HepG2 (cell line): Measurements from ENCODE around the gene ARPC1A. TPM values are rescaled to one million over a fixed set of nuclear protein-coding genes. Genes with fewer than 3 reads are reported as not detected.

Experiments
- ATF1 ChIP-seq: IDR thresholded peaks from 2 replicates; pipeline ENCODE4 v1.6.1; 2016; ENCODE audit warnings: mild to moderate bottlenecking, control low read depth
- GMEB1 ChIP-seq: sonication (generic); formaldehyde crosslinking; IDR thresholded peaks from 2 replicates; pipeline ENCODE4 v1.5.1; 2020; ENCODE audit warnings: missing genetic modification reagents, mild to moderate bottlenecking, borderline replicate concordance
- HMGA1 ChIP-seq: sonication (generic); formaldehyde crosslinking; conservative IDR thresholded peaks from 2 replicates; pipeline ENCODE4 v1.4.0; 2020; ENCODE audit warnings: missing genetic modification reagents
- HNF1A ChIP-seq, 2 experiments: sonication (generic) in 1 of 2; formaldehyde crosslinking in 1 of 2; IDR thresholded peaks; 2 replicates each; pipeline versions ENCODE4 v1.4.0 to v1.6.1; 2016 to 2020; ENCODE audit warnings: borderline replicate concordance in 1 of 2, low read depth in 1 of 2, mild to moderate bottlenecking in 1 of 2, missing genetic modification reagents in 1 of 2
- MZF1 ChIP-seq: sonication (generic); formaldehyde crosslinking; IDR thresholded peaks from 2 replicates; pipeline ENCODE4 v1.8.1; 2023; ENCODE audit warnings: mild to moderate bottlenecking, missing genetic modification reagents, borderline replicate concordance
- NR2C2 ChIP-seq: sonication (generic); formaldehyde crosslinking; IDR thresholded peaks from 2 replicates; pipeline ENCODE4 v1.4.0; 2020; ENCODE audit warnings: missing genetic modification reagents, mild to moderate bottlenecking, moderate library complexity, borderline replicate concordance
- PITX1 ChIP-seq: sonication (generic); formaldehyde crosslinking; IDR thresholded peaks from 2 replicates; pipeline ENCODE4 v1.5.1; 2020; ENCODE audit warnings: mild to moderate bottlenecking, missing genetic modification reagents
- SIX4 ChIP-seq: sonication (generic); formaldehyde crosslinking; IDR thresholded peaks from 2 replicates; pipeline ENCODE4 v1.4.0; 2020; ENCODE audit warnings: missing genetic modification reagents
- TAF1 ChIP-seq: sonication (generic); formaldehyde crosslinking; IDR thresholded peaks from 2 replicates; pipeline ENCODE4 v1.4.0; 2020; ENCODE audit warnings: missing genetic modification reagents
- TARDBP ChIP-seq: sonication (generic); formaldehyde crosslinking; IDR thresholded peaks from 2 replicates; pipeline ENCODE4 v1.8.0; 2022; ENCODE audit warnings: mild to moderate bottlenecking, missing genetic modification reagents
- TCF7 ChIP-seq: sonication (generic); IDR thresholded peaks from 2 replicates; pipeline ENCODE4 v1.6.1; 2016; ENCODE audit warnings: antibody characterized with exemption, low read depth
- USF2 ChIP-seq, 2 experiments: sonication (generic) in 1 of 2; formaldehyde crosslinking in 1 of 2; IDR thresholded peaks; 2 replicates each; pipeline versions ENCODE4 v1.5.1 to v1.6.1; 2011 to 2020; ENCODE audit warnings: borderline replicate concordance in 1 of 2, low read depth in 1 of 2, low read length in 1 of 2, mild to moderate bottlenecking in 1 of 2, missing genetic modification reagents in 1 of 2, moderate library complexity in 1 of 2
- ZBTB7A ChIP-seq: sonication (generic); formaldehyde crosslinking; IDR thresholded peaks from 2 replicates; pipeline ENCODE4 v1.8.0; 2022; ENCODE audit warnings: mild to moderate bottlenecking, missing genetic modification reagents
- ZNF17 ChIP-seq: sonication (generic); formaldehyde crosslinking; IDR thresholded peaks from 2 replicates; pipeline ENCODE4 v1.5.0; 2020; ENCODE audit warnings: mild to moderate bottlenecking, missing genetic modification reagents
- ZNF225 ChIP-seq: sonication (generic); formaldehyde crosslinking; IDR thresholded peaks from 2 replicates; pipeline ENCODE4 v1.4.0; 2020; ENCODE audit warnings: mild to moderate bottlenecking, missing genetic modification reagents
- ZNF329 ChIP-seq: sonication (generic); formaldehyde crosslinking; IDR thresholded peaks from 2 replicates; pipeline ENCODE4 v1.9.0; 2021; ENCODE audit warnings: low read depth, mild to moderate bottlenecking, missing genetic modification reagents
- ZNF354B ChIP-seq: sonication (generic); formaldehyde crosslinking; IDR thresholded peaks from 2 replicates; pipeline ENCODE4 v1.8.0; 2022; ENCODE audit warnings: mild to moderate bottlenecking, missing genetic modification reagents
- ZNF546 ChIP-seq: sonication (generic); formaldehyde crosslinking; conservative IDR thresholded peaks from 2 replicates; pipeline ENCODE4 v1.8.1; 2023; ENCODE audit warnings: mild to moderate bottlenecking, missing genetic modification reagents
- ZNF720 ChIP-seq: sonication (generic); formaldehyde crosslinking; IDR thresholded peaks from 2 replicates; pipeline ENCODE4 v1.4.0; 2020; ENCODE audit warnings: missing genetic modification reagents
- polyA plus RNA-seq, 8 experiments: library from polyadenylated mRNA; depleted of rRNA in 3 of 8; stranded (reverse) in 7 of 8; unstranded in 1 of 8; fragments of >200 nt; fragmentation: Illumina TruSeq in 4 of 8; extraction: Trizol in 4 of 8; gene quantifications; 2 replicates each; pipeline versions ENCODE4 v1.2.1 to v1.2.3, GENCODE V29; 2011 to 2016; ENCODE audit warnings: low read depth in 4 of 8, missing spikeins in 1 of 8, mixed read lengths in 1 of 8; ENCODE audit not compliant: insufficient read depth in 1 of 8
- total RNA-seq, 5 experiments: library from RNA; depleted of rRNA; stranded (reverse); fragments of >200 nt; fragmentation: Illumina TruSeq; extraction: Trizol; gene quantifications; 2 replicates each; pipeline ENCODE4 v1.2.3, GENCODE V29; 2016; ENCODE audit warnings: low read depth in 1 of 5

ARPC1A gene
- total and polyA plus RNA-seq, 2 of the 13 experiments (the other 11 are each of a cell fraction or from before 2014, with no cell fraction given) = 44.3 to 88.5 TPM

- TF ChIP-seq HNF1A (IDR thresholded peaks at IDR 0.05; ENCODE audit: low read depth) (no peak), HNF1A (CRISPR knock-in tag; IDR thresholded peaks at IDR 0.05; ENCODE audit: borderline replicate concordance) (peak; percentile 56; the same call in 1 of the 2 replicates), PITX1 (peak; percentile 40; the same call in 1 of the 2 replicates), ZNF17 (CRISPR knock-in tag) (no peak), GMEB1 (CRISPR knock-in tag) (peak; percentile 87), MZF1 (CRISPR knock-in tag) (no peak), NR2C2 (CRISPR knock-in tag) (peak; percentile 56; the same call in 1 of the 2 replicates), HMGA1 (no peak), ZBTB7A (peak; percentile 27; the same call in 1 of the 2 replicates), ZNF720 (no peak), ZNF225 (CRISPR knock-in tag) (no peak; the same call in 1 of the 2 replicates), TARDBP (peak; percentile 66), ZNF354B (no peak), TAF1 (CRISPR knock-in tag) (peak; percentile 96), ATF1 (CRISPR knock-in tag) (no peak), USF2 (IDR thresholded peaks at IDR 0.05; ENCODE audit: low read depth, low read length) (no peak), USF2 (CRISPR knock-in tag; IDR thresholded peaks at IDR 0.05; ENCODE audit: borderline replicate concordance) (no peak; the same call in 1 of the 2 replicates), SIX4 (CRISPR knock-in tag) (no peak; the same call in 1 of the 2 replicates), ZNF329 (CRISPR knock-in tag) (no peak; the same call in 1 of the 2 replicates), TCF7 (no peak), ZNF546 (CRISPR knock-in tag) (no peak)
These were observed at the start of gene ARPC1A (continued) for GRCh38 chr7:99325592-99326407.
